Urothelium cell line (cell line): ENCODE results near the gene OVOL2.
"Not testable (repeated sequence)": the region's sequence is repeated elsewhere in the genome, so short reads cannot be mapped to it uniquely, and the experiment has no call there.

Experiments
- DNase-seq: peaks from one replicate; pipeline ENCODE4 v3.0.0; 2011; ENCODE audit warnings: low spot score, mixed read lengths
- FAIRE-seq: peaks from 2 replicates; lab custom pipeline; 2011; peaks lifted over from hg19 to GRCh38; lab: Jason Lieb, UNC

The OVOL2 gene

GRCh38 chr20:18058661-18059467 lies 1.1 kb upstream of the OVOL2 start:
- DNase-seq (peak; percentile 33), FAIRE-seq (no peak)

GRCh38 chr20:18057994-18058349 lies 256 bp upstream of the OVOL2 start:
- FAIRE-seq (no peak), DNase-seq (no peak)

GRCh38 chr20:18056174-18057100 lies 1.3 kb downstream of the OVOL2 start:
- no peak for FAIRE-seq
- peak; percentile 37 for DNase-seq

DNA sequence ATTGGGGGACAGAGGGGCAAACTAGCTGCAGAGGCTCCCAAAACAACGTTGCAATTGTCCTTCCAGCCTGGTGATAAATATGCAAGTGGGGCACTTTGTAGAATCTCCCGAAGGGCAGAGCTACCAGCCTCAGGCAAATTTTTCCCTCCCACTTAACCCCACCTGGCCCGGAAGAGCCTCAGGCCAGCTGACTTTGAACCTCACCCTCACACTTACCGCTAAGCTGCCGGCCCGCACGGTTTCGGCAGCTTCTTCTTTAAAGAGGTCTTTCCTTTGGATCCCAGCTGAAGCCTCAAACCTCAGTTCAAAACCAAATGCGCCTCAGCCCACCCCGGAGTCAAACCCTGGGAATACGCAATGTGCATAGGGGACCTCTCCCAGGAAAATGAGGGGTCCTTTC lies 2.5 kb downstream of the OVOL2 start:
- no peak for FAIRE-seq
- DNase-seq = no peak

DNA sequence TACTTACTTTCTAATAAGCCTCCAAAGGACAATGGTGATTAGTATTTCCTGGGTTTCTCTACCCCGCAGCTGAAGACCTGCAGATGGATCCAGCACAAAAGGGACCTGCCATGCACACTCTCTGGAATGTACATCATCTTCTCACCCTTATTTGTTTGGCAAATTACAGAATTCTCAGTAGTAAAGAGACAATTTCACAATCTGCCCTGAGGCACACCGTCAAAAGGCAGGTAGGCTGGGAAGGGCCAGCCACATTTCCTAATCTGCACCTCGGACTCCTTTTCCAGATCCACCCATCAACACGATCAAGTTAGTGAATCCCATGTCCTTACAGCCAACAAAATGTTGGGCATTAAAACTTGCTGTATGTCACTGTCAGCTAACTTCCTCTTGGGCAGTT lies 4.9 kb downstream of the OVOL2 start:
- no peak for DNase-seq
- FAIRE-seq = no peak

GRCh38 chr20:18050628-18051027 lies 7.1 kb downstream of the OVOL2 start:
- FAIRE-seq = no peak
- DNase-seq = no peak

- FAIRE-seq = no peak
- no peak for DNase-seq
These were observed 9.5 kb downstream of the OVOL2 start for GRCh38 chr20:18048176-18048575.

GRCh38 chr20:18046535-18046934 lies 11.2 kb downstream of the OVOL2 start:
- no peak for FAIRE-seq
- no peak for DNase-seq

DNA sequence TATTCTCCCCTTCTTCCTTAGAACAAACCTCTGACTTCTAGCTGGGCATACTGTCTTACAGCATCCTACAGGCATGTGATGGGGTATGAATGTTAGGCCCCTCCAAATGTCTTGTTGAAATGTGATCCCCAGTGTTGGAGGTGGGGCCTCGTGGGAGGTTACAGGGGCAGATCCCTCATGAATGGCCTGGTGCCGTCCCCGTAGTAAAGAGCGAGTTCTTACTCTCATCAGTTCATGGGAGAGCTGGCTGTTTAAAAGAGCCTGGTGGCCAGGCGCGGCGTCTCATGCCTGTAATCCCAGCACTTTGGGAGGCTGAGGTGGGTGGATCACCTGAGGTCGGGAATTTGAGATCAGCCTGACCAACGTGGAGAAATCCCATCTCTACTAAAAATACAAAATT lies 15.5 kb downstream of the OVOL2 start:
- DNase-seq = no peak
- FAIRE-seq = no peak

- FAIRE-seq (no peak), DNase-seq (no peak)
These were observed 16.3 kb downstream of the OVOL2 start for GRCh38 chr20:18041462-18041861.

DNA sequence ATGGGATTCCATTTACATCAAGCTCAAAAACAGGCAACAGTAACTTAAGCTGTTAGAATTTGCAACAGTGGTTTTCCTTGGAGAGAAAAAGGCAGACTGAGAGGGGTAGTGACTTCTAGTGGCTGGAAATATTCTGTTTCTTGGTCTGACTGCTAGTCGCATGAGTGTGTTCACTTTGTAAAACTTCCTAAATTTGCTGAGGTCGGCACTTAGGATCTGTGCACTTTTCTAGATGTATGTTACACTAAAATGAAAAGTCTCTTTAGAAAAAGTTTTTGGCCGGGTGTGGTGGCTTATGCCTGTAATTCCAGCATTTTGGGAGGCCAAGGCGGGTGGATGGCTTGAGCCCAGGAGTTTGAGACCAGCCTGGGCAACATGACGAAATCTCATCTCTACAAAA lies 18.7 kb downstream of the OVOL2 start:
- FAIRE-seq = no peak
- DNase-seq = no peak

- DNase-seq (no peak), FAIRE-seq (no peak)
These were observed 23.7 kb downstream of the OVOL2 start for GRCh38 chr20:18034039-18034438.

DNA sequence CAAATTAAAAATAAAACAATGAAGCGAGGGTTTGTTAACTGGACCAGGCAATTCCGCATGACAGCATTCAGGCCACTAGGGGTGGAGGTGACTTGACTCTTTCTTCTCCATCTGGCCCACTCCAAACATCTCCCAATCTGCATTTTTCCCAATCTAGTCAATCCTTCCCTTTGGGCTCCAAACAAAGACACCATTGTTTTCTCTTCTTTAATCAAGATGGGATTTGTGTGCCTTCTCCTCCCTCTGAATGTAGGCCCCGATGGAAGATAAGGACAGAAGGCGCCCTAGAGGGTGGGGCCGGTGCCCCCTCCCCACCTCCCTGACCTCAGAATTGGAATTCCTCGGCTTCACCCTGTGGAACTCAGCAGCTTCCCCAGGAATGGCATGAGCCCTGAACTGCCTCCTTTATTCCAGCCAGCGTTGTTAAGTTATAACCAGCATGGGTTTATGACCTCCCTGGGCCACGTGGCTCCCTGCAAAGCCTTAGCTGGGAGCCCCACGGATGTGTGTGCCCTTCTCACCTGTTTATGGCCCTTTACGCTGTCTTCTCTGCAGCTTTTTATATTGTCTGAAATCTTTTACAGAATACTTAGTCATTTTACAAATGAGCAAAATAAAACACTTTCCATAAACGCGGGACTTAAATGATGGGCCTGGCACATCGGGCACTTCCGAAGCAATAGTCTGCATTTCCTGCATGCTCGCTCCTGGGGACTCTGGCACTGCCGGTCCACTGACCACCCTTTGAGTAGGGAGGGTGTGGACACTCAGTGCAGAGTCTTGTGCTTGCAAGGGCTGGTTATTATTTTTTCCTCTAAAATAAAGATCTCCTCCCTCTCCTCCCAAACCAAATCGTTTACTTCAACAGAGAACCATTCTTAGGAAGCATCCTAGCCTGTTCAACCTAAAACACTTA lies 24.5 kb downstream of the OVOL2 start:
- FAIRE-seq (no peak), DNase-seq (peak; percentile 54)

GRCh38 chr20:18031888-18032509 lies 25.7 kb downstream of the OVOL2 start:
- DNase-seq (no peak), FAIRE-seq (no peak)

GRCh38 chr20:18031050-18031449 lies 26.7 kb downstream of the OVOL2 start:
- DNase-seq (no peak), FAIRE-seq (no peak)

GRCh38 chr20:18030020-18030419 lies 27.7 kb downstream of the OVOL2 start:
- no peak for DNase-seq
- no peak for FAIRE-seq

DNA sequence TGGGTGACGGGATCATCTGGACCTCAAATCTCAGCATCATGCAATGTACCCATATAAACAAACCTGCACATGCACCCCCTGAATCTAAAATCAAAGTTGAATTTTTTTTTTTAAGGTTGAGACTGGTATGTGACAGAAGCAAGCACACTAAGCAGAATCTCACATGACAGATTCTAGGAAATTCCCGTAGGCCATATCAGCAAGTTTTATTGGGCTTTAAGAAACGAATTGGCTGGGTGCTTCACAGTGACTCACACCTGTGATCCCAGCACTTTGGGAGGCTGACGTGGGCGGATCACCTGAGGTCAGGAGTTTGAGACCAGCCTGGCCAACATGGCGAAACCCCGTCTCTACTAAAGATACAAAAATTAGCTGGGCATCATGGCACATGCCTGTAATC lies 30.7 kb downstream of the OVOL2 start:
- not testable (repeated sequence) for DNase-seq, FAIRE-seq

- DNase-seq (no peak), FAIRE-seq (no peak)
These were observed 33.0 kb downstream of the OVOL2 start for GRCh38 chr20:18024606-18025127.

- FAIRE-seq = no peak
- no peak for DNase-seq
These were observed 36.8 kb downstream of the OVOL2 start for GRCh38 chr20:18020931-18021330.

DNA sequence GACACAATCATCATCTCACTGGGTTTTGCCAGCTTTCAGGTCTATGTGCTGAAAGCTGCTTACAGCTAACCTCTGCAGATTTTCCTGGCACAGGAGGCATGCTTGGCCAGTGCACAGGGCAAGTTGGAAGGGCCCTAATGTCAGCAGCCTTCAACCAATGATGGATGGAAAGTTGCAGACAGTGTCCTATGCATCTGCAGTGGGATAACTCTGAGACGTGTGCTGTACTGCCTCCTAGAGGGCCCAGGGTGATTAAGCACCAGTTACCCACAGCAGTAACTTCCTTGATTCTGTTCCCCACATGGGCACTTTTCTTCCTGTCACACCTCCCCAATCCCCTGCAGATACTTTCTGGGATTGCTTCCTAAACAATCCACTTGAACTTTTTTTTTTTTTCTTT lies 38.6 kb downstream of the OVOL2 start:
- DNase-seq = no peak
- FAIRE-seq = no peak
